Activated T-cell treated with anti-CD3 and anti-CD28 coated beads for 1 hour (primary cell): ENCODE measurements around the gene TARBP2.
"Not testable (repeated sequence)": the region's sequence is repeated elsewhere in the genome, so short reads cannot be mapped to it uniquely, and the experiment has no call there.

ENCODE experiments used
- DNase-seq: peaks from one replicate; pipeline ENCODE4 v3.0.0-alpha.2; 2020; ENCODE audit warnings: low read depth

TARBP2 gene

GRCh38 chr12:53474819-53475218, 26.3 kb upstream of the TARBP2 start:
- DNase-seq, result no peak

- DNase-seq, result no peak
These were observed 24.3 kb upstream of the TARBP2 start for GRCh38 chr12:53476769-53477209.

- no peak for DNase-seq
These were observed 22.2 kb upstream of the TARBP2 start for GRCh38 chr12:53478865-53479264.

GRCh38 chr12:53479331-53479730, 21.8 kb upstream of the TARBP2 start:
- DNase-seq, result no peak

- no peak for DNase-seq
These were observed 20.3 kb upstream of the TARBP2 start for GRCh38 chr12:53480491-53481442.

GRCh38 chr12:53481458-53481857, 19.6 kb upstream of the TARBP2 start:
- DNase-seq, result not testable (repeated sequence)

GRCh38 chr12:53481939-53482586, 19.0 kb upstream of the TARBP2 start:
- DNase-seq, result no peak

GRCh38 chr12:53482626-53483168, 18.4 kb upstream of the TARBP2 start:
- DNase-seq, result no peak

GRCh38 chr12:53483225-53483978, 17.7 kb upstream of the TARBP2 start:
- DNase-seq, result no peak

GRCh38 chr12:53483979-53484377, 17.1 kb upstream of the TARBP2 start:
- no peak for DNase-seq

GRCh38 chr12:53484686-53485575, 16.2 kb upstream of the TARBP2 start:
- no peak for DNase-seq

- no peak for DNase-seq
These were observed 14.9 kb upstream of the TARBP2 start for GRCh38 chr12:53485955-53486735.

- no peak for DNase-seq
These were observed 14.2 kb upstream of the TARBP2 start for GRCh38 chr12:53486736-53487487.

GRCh38 chr12:53489242-53489864, 11.7 kb upstream of the TARBP2 start:
- DNase-seq, result no peak

GRCh38 chr12:53492188-53492587, 8.9 kb upstream of the TARBP2 start:
- DNase-seq, result no peak

- DNase-seq, result peak; percentile 78
These were observed 8.1 kb upstream of the TARBP2 start for GRCh38 chr12:53492830-53493609.

GRCh38 chr12:53493610-53494391, 7.3 kb upstream of the TARBP2 start:
- no peak for DNase-seq
